ENCODE data around the gene APOL6. TPM values are rescaled to one million over a fixed set of nuclear protein-coding genes. Genes with fewer than 3 reads are reported as not detected.
"Not testable (repeated sequence)": the region's sequence is repeated elsewhere in the genome, so short reads cannot be mapped to it uniquely, and the experiment has no call there.

APOL6 gene
- total RNA-seq, 2 experiments from 2014 or later, result 39.3 TPM

GRCh38 chr22:35695202-35695601 is 47.0 kb downstream of the APOL6 start:
- H3K4me3 ChIP-seq (ENCODE audit: low read length), result no peak overlapping the region
- no peak for ATAC-seq (ENCODE audit: poor library complexity)
- peaks cover 12% of the 10 kb centered on the region for H3K27me3 Mint-ChIP-seq
- H3K4me1 ChIP-seq (ENCODE audit: insufficient read depth, low read length), result no peaks in the 10 kb centered on the region
- TF ChIP-seq, protein P1, sequence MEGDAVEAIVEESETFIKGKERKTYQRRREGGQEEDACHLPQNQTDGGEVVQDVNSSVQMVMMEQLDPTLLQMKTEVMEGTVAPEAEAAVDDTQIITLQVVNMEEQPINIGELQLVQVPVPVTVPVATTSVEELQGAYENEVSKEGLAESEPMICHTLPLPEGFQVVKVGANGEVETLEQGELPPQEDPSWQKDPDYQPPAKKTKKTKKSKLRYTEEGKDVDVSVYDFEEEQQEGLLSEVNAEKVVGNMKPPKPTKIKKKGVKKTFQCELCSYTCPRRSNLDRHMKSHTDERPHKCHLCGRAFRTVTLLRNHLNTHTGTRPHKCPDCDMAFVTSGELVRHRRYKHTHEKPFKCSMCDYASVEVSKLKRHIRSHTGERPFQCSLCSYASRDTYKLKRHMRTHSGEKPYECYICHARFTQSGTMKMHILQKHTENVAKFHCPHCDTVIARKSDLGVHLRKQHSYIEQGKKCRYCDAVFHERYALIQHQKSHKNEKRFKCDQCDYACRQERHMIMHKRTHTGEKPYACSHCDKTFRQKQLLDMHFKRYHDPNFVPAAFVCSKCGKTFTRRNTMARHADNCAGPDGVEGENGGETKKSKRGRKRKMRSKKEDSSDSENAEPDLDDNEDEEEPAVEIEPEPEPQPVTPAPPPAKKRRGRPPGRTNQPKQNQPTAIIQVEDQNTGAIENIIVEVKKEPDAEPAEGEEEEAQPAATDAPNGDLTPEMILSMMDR (IDR thresholded peaks at IDR 0.05), result no peak
- no peaks in the 10 kb centered on the region for H3K9me3 ChIP-seq (ENCODE audit: control insufficient read depth in 1 of 2, insufficient read depth in 1 of 2, low read length in 2 of 2)
- no peak overlapping the region for H3K27ac ChIP-seq (ENCODE audit: low read depth in 1 of 2, low read length in 2 of 2)
- no peaks in the 10 kb centered on the region for H3K9me3 Mint-ChIP-seq
- DNase-seq, result no peak
- no peaks in the 10 kb centered on the region for H3K27me3 ChIP-seq (ENCODE audit: control insufficient read depth in 1 of 2, insufficient read depth in 2 of 2, low read length in 2 of 2)
- no peaks in the 10 kb centered on the region for H3K36me3 Mint-ChIP-seq (ENCODE audit: low read depth)
- ChIA-PET POLR2A (no interaction called here), CTCF (no interaction called here)
- no peaks in the 10 kb centered on the region for H3K36me3 ChIP-seq (ENCODE audit: insufficient read depth, low read length)
- no peak overlapping the region for H3K4me3 Mint-ChIP-seq
- H3K27ac Mint-ChIP-seq, result no peak overlapping the region
- intact Hi-C loops (cut with DNase I, micrococcal nuclease), result loop anchor here in 1 of 2 experiments (5.0 kb wide), 1 partner anchor 48 kb away; the partner anchor contains the start of gene APOL6
- no peaks in the 10 kb centered on the region for H3K4me1 Mint-ChIP-seq (ENCODE audit: low read depth)

DNA sequence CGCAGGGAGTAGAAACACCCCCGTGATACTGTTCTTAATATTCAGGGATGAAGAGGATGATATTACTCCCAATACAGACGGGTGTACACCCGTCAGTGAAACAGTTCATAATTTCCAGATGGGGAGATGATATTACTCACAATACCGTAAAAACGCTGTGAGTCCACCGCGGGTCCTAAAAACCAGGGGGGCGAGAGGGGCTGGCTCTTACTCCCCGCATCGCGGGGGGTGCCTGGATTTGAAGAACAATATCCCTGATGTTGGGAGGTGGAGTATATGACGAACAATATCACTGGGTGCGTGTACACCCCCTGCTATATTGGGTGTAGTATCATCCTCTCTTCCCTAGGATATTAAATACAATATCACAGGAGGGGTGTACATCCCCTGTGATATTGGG is 48.9 kb downstream of the APOL6 start:
- no peaks in the 10 kb centered on the region for H3K9me3 ChIP-seq (ENCODE audit: control insufficient read depth in 1 of 2, insufficient read depth in 1 of 2, low read length in 2 of 2)
- Mint-ChIP-seq H3K36me3 (ENCODE audit: low read depth) (no peaks in the 10 kb centered on the region), H3K27ac (no peak overlapping the region), H3K9me3 (no peaks in the 10 kb centered on the region), H3K4me1 (ENCODE audit: low read depth) (no peaks in the 10 kb centered on the region), H3K4me3 (no peak overlapping the region), H3K27me3 (peaks cover 12% of the 10 kb centered on the region)
- POLR2A ChIA-PET, result no interaction called here
- no peaks in the 10 kb centered on the region for H3K27me3 ChIP-seq (ENCODE audit: control insufficient read depth in 1 of 2, insufficient read depth in 2 of 2, low read length in 2 of 2)
- DNase-seq (peak in 1 of 14 experiments; percentile 17), ATAC-seq (ENCODE audit: poor library complexity) (peak; percentile 35)
- TF ChIP-seq, protein P1 (IDR thresholded peaks at IDR 0.05), result no peak
- no peaks in the 10 kb centered on the region for H3K36me3 ChIP-seq (ENCODE audit: insufficient read depth, low read length)
- no peak overlapping the region for H3K4me3 ChIP-seq (ENCODE audit: low read length)
- CTCF ChIA-PET, result no interaction called here
- H3K4me1 ChIP-seq (ENCODE audit: insufficient read depth, low read length), result no peaks in the 10 kb centered on the region
- H3K27ac ChIP-seq (ENCODE audit: low read depth in 1 of 2, low read length in 2 of 2), result no peak overlapping the region
- intact Hi-C loops (cut with DNase I, micrococcal nuclease), result loop anchor here in 1 of 2 experiments (5.0 kb wide), 1 partner anchor 50 kb away; the partner anchor contains the start of gene APOL6

DNA sequence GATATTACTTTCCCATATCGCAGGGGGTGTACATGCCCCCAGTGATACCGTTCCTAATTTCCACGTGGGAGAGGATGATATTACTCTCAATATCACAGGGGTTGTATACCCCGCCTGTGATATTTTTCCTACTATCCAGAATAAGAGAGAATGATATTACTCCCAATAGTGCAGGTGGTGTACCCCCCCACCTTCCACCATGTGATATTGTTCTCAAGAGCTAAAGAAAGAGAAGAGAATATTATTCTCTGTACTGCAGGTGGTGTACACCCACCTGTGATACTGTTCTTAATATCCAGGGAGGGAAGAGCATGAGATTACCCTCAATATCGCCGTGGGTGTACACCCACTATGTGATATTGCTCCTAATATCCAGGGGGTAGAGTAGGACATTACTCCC is 51.6 kb downstream of the APOL6 start:
- H3K9me3 Mint-ChIP-seq; H3K4me1 Mint-ChIP-seq (ENCODE audit: low read depth); H3K9me3 ChIP-seq (ENCODE audit: control insufficient read depth in 1 of 2, insufficient read depth in 1 of 2, low read length in 2 of 2); H3K27ac Mint-ChIP-seq; H3K36me3 ChIP-seq (ENCODE audit: insufficient read depth, low read length); H3K4me3 Mint-ChIP-seq; H3K27ac ChIP-seq (ENCODE audit: low read depth in 1 of 2, low read length in 2 of 2); DNase-seq; CTCF ChIA-PET; H3K4me1 ChIP-seq (ENCODE audit: insufficient read depth, low read length); H3K27me3 ChIP-seq (ENCODE audit: control insufficient read depth in 1 of 2, insufficient read depth in 2 of 2, low read length in 2 of 2); H3K36me3 Mint-ChIP-seq (ENCODE audit: low read depth); H3K27me3 Mint-ChIP-seq; POLR2A ChIA-PET; H3K4me3 ChIP-seq (ENCODE audit: low read length): not testable (repeated sequence)
- intact Hi-C loops (cut with DNase I, micrococcal nuclease), result loop anchor here in 1 of 2 experiments (5.0 kb wide), 1 partner anchor 53 kb away; the partner anchor contains the start of gene APOL6
- ATAC-seq (ENCODE audit: poor library complexity), result peak; percentile 43

GRCh38 chr22:35703861-35704584 is 55.8 kb downstream of the APOL6 start:
- Mint-ChIP-seq H3K9me3 (no peaks in the 10 kb centered on the region), H3K27me3 (peaks cover 6% of the 10 kb centered on the region), H3K4me3 (no peak overlapping the region), H3K27ac (no peak overlapping the region), H3K4me1 (ENCODE audit: low read depth) (no peaks in the 10 kb centered on the region), H3K36me3 (ENCODE audit: low read depth) (no peaks in the 10 kb centered on the region)
- CTCF ChIA-PET, result no interaction called here
- H3K4me1 ChIP-seq (ENCODE audit: insufficient read depth, low read length), result no peaks in the 10 kb centered on the region
- no peaks in the 10 kb centered on the region for H3K27me3 ChIP-seq (ENCODE audit: control insufficient read depth in 1 of 2, insufficient read depth in 2 of 2, low read length in 2 of 2)
- H3K36me3 ChIP-seq (ENCODE audit: insufficient read depth, low read length), result no peaks in the 10 kb centered on the region
- no peaks in the 10 kb centered on the region for H3K9me3 ChIP-seq (ENCODE audit: control insufficient read depth in 1 of 2, insufficient read depth in 1 of 2, low read length in 2 of 2)
- intact Hi-C loops (cut with DNase I, micrococcal nuclease), result no loop called here
- TF ChIP-seq, protein P1 (IDR thresholded peaks at IDR 0.05), result no peak
- DNase-seq, result no peak
- POLR2A ChIA-PET, result no interaction called here
- H3K27ac ChIP-seq (ENCODE audit: low read depth in 1 of 2, low read length in 2 of 2), result no peak overlapping the region
- no peak overlapping the region for H3K4me3 ChIP-seq (ENCODE audit: low read length)
- no peak for ATAC-seq (ENCODE audit: poor library complexity)

All from CD4-positive, alpha-beta T cell (primary cell).